HuH-7.5 (cell line): ENCODE results near the gene TNPO3.
"Not testable (repeated sequence)": the region's sequence is repeated elsewhere in the genome, so short reads cannot be mapped to it uniquely, and the experiment has no call there.

Experiments
- DNase-seq: peaks from one replicate; pipeline ENCODE4 v3.0.0; 2011; ENCODE audit warnings: low spot score

Gene TNPO3

DNA sequence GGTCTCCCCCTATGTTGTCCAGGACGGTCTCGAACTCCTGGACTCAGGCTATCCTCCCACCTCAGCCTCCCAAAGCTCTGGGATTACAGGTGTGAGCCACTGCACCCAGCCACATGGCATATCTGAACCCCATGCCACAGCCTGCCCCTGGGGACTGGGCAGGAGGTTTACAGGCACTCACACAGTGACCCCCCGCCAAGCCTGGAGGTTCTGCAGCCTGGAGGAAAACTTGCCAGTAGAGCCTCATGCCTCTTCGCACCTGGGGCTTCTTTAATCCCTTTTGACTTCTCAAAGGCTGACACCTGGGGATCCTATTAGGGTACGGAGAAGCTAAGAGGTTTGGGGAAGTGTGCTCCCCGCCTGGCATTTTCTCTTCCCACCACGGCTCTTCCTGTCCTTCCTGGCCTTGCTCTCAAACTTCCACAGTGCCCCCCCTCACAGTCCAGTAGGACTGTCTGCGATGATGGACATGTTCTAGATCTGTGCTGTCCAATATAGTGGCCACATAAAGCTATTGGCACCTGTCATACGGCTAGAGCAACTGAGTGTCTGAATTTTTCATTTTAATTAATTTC, 133.0 kb downstream of the TNPO3 start:
- no peak for DNase-seq

DNA sequence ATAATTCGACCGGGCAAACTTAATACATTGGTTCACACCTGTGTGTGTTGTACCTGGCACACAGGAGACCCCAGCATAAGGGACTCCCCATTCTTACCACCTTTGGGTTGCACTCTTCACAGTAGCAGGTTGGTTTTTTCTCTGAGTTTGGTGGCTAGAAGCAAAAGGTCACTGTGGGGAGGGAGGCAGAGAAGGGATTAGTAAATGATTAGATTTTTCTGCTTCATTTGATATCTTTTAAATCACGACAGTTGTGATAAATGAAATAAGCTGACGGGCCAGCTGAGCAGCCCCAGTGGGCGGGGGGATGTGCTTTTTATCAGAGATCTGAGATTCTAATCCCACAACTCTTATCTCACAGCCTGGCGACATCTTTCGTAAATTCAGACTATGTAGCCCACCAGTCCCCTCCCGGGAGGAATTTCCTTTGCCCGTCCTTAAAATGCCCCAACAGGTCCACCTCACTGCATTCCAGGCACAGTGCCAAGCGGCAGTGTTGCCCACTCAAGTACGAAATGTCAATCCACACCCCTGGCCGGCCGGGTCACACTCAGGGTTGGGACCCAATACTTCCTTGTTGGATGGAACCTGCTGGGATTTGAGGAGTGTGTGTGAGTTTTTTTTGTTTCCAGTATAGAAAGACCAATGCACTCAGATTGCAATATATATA, 133.9 kb downstream of the TNPO3 start:
- no peak for DNase-seq

DNA sequence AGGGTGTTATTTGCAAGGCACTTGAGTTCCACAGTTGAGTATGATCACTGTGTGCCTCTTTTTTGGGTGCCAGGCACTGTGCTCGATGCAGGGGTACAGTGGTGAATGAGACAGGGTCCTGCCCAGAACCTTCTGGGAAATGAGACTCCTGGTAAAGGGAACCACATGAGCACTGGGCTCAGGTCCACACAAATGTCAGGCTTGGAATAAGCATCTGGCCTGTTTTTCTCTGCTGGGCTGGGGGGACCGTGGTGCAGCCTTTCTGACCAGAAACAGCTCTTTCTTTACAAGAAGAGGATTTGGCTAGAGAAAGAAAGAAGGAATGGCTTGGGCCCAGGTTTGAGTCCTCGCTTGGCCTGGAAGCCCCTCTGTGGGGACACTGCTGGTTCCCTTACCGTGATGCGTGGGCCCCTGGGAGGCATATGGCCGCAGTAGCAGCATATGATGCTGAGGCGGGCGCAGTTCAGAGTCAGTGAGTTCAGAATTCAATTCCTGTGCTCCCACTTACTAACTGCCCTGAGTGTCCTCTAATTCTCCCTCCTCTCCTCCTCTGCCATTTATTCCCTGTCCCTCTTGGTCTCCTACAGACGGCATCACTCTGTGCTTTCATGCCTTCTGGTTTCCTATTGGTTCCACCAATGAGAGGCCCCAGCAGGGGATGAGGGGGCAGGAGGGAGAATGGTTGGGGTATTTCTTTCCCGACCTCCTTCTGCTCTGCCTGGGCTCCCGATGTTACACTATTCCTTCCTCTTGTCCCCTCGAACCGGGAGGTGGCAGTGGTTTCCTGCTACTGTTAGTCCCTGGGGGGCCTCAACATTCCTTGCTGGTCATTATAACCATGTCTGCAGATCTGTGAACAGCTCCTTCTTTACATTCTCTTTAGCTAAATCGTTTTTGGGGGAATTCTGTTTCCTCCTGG, 134.8 kb downstream of the TNPO3 start:
- DNase-seq = no peak

DNA sequence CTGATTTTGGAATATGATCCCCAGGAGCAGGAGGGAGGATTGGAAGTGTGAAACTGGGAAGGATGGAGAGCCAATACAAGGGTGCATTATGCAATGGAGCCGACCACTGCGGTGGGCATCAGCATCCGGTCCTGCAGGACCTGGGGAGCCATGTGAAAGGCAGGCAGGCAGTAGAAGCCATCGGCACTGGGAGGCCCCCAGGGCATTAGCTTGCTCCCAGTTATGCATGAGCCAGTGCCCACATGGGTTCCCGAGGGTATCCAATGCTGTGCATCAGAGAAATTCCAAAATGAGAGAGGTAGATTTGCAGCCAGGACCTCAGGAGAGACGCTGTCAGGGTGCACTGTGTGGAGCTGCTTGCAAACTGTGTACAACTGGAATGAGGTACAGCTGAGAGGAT, 135.7 kb downstream of the TNPO3 start:
- DNase-seq = no peak

DNA sequence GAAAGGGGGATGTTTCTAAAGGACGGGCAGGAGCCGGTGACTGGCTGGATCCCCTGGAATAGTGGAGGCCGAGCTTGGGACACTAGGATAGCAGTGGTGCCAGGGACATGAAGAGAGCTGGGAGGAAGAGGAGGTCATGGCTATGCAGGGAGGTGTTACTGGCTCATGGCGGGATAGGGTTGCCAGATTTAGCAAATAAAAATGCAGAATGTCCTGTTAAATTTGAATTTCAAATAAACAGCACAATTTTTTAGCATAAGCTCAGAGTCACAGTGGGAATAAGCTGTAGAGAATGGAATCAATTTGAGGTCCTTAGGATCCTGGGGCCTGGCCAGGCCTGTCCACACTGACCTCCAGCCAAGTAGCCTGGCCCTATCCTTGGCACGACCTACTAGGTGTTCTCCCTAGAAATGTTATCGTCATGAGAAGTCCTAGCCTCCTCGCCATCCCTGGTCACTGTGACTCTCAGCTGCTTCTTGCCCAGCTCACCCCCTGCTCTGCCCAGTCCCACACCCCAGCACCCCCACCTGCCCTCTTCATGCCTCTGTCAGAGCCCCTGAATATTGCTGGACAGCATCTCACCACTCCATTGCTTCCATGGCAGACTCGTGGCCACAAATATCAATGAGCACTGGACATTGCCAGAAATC, 136.8 kb downstream of the TNPO3 start:
- DNase-seq = no peak

DNA sequence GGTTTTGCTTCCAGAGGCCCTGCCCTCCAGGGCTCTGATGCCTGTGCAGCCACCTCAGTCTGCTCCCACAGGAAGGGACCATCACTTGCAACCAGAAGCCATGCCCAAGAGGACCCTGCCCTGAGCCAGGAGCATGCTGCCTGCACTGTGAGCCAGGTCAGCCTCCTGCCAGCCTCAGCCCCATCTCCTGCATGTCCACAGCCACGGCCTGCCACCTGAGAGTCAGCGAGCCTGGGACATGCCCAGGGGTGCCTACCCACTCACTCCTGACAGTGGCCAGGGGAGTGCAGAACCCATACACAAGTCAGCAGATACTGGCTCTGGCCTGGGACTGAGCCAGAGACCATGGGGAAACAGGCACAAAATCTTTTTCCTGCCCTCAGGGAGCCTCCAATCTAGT, 137.8 kb downstream of the TNPO3 start:
- DNase-seq = no peak

DNA sequence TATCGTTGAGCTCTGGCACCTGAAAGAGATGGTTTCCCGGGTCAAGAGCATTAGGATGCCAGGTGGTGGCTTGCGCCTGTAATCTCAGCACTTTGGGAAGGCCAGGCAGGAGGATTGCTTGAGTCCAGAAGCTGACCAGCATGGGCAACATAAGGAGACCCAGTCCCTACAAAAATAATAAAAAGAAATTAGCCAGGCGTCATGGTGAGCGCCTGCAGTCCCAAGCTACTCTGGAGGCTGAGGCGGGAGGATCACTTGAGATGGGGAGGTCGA, 138.3 kb downstream of the TNPO3 start:
- no peak for DNase-seq

DNA sequence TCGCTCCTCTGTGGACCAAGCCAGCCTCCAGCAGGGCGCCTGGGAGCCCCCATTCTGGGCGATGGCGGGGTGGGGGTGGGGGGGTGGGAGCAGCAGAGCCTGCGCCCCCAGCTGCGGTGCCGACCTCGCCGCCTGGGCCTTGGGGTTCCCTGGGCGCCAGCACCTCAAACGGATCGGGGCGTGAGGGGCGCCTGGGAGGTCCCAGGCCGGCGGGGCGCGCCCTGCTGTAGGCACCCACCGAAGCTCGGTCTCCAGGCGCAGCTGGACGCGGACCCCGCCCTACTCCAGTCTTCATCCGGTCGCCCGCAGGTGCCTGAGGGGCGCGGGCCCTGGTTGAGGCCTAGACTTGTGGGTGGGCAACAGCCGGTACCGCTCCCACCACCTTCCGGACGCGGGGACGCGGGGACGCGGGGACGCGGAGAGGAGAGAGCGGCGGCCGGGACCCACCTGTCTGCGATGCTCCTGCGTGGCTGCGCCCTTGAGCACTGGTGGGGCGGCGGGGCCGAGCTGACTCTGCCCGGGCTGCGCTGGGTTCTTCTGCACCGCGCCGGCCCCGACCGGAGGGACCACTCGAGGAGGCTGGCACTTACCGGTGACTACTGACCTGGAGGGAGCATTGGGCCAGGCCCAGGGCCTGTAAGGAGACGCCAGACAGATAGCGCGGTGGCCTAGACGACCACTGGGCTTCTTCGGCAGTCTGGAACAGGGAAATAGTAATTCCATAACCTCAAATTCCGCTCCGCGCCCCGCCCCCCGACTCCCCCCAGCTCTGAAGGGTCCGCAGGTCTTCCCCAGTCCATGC, 138.9 kb downstream of the TNPO3 start:
- DNase-seq = no peak

DNA sequence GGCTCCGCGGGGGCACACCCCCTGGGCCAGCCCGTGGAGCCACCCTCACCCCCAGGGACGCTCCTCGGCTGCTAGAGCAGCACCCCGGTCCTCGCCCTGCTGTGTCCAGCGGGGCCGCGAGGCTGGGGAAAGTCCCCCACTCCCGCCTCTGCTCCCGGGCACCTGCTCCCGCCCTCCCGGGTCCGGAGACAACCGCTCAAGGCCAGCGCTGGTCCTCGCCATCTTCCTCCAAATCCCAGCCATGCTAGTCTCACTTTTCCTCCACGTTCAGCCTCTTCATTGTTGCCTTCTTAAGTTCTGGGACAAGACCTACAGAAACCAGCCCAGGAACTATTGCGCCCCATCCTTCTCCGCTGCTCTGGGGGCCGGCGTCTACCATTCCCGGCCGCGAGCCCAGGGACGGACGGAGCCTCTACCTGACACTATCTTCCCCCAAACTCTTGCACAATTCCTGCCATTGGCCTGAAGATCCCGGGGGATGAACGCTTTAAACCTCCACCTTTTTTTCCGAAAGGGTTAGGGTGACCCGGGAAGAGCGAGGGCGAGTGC, 139.6 kb downstream of the TNPO3 start:
- no peak for DNase-seq

DNA sequence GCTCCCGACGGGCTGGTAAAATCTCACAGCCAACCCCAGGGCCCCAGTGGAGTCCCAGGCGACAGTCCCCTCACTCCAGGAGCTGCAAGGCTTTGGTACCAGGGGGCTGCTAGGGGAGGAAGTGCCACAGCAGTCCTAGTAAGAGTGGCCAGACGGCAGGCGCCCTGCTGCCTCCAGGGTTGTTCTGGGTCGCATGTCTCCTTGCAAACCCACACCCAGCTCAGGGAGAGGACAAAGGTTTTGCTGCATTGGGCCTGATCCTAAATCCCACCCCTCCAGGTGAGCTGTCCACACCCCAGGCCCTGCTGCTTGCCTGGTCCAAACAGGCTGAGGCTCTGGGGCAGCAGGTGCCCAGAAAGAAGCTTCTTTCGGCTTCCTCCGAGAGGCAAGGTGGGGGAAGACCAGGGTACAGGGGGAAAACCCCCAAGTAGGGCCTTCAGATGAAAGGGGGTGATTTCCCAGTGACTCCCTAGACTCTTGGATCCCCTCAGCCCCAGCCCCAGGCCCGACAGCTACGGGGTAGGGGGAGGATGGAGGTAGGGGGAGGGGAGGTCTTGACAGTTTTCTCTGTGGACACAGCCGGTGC, 140.3 kb downstream of the TNPO3 start:
- DNase-seq = no peak

DNA sequence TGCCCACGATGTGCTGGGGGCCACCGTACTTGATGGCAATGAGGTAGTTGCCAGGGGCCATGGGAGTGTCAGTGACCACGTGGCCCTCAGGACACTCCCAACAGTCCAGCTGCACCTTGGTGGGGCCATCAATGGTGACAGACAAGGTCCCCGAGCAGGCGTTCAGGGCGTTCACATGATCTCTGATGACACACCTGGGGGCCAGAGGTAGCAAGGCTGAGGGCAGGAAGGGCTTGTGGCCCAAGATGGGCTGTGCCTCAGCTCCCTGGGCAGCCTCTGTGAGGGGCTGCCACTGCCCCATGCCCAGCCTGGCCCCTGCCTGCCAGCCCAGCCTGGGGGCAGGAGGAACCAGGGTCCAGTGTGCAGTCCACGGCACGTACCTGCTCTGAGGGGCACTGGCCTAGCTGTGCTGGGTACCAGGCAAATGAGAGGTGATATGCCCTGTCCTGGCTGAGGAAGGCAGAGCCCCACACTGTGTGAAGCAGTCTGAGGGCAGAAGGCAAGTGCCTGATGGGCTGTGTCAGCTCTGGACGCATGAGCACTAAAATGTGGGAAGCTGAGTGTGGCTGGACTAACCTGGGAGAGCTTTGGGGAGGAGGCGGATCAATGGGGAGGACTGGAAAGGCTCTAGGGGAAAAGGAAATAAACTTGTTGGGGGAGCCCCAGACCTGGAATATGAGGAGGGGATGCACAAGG, 140.9 kb downstream of the TNPO3 start:
- no peak for DNase-seq

DNA sequence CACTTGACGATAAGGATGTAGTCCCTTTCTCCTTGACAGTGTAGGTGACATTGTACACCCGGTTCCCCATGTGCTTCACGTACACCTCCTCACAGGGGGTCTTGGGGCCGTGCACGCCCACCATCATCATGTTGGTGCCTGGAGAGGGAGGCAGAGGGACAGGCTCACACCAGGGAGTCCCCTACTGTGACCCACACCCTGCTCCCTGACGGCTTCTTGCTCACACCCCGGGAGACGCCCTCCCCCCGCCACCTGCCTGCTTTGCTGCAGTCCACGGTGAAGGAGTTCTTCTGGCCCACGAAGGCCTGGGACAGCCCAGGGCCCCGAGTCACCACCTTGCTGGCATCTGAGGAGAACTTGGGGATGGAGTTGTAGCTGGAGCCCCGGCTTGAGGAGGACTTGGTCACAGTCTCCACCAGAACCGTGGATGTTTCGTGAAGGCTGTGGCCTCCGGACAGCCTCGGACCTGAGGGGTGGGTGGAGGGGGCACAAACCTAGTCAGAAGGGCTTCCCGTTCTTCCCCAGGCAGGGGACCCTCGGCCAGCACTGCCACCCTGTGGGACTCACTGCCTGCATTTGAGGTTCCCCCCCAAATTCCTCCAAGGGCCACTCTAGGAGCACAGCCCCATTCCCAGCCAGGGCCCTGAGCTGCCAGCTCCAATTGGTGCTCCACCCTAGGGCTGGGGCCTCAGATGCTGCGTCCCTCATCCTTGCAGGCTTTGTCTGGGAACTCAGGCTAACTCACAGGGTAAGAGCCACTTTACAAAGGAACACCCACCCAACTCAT, 142.0 kb downstream of the TNPO3 start:
- not testable (repeated sequence) for DNase-seq

DNA sequence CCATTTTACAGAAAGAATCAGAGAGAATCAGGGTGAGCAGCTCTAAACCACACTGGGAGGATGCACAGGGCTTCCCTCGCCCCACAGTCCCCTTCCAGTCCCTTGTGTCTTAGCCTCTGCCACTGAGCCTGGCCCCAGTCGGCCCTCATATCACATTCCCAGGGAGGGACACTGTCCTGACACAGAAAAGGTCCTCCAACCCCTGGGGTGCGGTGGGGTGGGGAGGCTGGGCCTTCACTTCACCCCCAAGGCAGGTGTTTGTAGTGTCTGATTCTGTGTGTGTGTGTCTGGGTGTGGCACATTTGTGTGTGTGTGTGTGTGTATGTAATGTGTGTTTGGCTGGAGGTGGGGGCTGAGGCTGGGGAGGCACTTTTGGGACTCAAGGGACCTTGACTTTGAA, 142.6 kb downstream of the TNPO3 start:
- no peak for DNase-seq

DNA sequence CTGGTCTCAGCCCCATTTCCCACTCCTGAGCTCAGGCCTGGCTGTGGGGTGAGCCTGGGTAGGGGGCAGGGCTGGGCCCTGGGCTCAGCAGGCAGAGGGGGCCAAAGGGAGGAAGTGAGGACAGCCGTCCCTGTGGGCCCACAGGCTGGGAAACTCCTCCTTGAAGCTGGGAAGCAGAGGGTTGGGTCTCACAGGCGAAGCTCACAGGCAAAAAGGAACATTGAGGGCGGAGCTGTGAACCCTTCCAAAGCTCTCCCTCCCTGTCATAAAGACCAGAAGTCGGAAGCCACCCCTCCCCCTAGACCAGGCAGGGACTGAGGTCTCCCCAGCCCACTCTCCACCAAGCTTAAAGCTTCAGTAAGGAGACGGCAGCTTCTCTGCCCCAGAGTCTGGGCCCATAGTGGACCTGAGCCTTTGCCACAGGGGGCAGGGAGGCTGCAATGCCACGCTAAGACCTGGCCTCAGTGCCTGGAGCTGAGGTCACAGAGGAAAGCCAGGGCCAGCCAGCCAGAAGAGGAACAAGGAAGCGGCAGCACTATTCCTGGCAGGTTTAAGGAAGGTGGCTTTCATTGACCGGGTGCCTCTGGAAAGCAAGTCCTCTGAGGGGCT, 143.4 kb downstream of the TNPO3 start:
- DNase-seq = no peak

DNA sequence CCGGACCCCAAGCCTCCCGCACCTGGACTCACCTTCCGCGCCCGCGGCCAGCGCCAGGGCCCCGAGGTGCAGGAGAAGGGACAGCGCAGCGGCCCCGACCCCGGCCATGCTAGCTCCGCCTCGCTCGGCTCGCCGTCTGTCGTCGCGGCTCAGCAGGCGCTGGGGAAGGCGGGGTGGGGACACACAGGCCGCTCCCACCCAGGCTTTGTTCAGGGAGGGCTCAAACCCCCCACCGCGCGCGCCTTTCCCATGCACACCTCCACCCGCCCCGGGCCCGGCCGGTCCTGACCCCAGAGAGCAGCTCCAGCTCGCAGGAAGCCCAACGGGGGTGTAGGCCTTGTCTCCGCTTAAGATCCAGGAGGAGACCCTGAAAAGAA, 144.4 kb downstream of the TNPO3 start, which contains the start of gene KCP:
KCP (minus strand) TSS at position 141 of the 377 bp plus-strand sequence; CDS start at position 108, 33 bp downstream.
- DNase-seq = no peak

DNA sequence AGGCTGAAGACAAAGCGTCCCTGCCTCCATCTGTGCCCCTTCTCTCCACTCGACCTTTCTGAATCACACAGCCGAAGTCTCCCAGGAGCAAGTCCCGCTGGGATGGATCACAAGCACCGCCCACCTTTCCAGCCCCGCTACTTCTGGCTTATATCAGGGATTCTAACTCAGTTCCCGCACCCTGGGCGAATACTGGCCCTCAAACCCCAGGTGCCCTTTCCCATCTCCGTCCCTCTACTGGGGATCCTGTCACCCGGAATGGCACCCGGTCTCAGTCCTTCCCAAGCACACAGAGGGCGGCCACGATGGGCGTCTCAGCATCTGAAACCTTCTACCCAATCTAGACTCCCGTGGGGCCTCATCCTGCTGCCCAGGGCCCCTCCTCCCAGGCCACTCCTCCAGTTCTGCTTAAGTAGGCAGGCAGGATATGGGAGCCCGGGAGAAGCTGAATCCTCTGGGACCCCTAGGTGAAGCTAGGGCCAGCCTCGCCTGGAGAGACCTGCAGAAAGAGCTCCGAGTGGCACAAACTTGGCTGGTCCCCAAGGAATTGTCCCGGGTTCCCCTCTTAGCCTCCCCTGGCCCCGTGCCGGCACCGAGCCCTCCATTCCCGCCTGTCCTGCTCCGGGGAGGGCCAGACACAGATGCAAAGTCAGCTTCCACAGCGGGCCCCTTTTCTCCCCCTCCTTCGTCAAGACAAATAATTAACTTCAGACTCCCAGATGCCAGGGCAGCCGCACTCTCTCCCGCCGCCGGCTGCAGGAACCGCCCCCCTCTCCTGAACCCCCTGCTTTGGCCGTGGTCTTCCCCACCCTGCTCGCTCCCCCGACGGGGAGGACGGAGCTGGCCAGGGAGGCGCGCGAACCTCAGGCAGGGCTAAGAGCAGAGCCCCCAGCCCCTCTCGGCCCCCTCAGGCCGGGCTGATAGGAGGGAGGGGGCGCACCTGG, 145.0 kb downstream of the TNPO3 start:
- DNase-seq = peak; percentile 52

DNA sequence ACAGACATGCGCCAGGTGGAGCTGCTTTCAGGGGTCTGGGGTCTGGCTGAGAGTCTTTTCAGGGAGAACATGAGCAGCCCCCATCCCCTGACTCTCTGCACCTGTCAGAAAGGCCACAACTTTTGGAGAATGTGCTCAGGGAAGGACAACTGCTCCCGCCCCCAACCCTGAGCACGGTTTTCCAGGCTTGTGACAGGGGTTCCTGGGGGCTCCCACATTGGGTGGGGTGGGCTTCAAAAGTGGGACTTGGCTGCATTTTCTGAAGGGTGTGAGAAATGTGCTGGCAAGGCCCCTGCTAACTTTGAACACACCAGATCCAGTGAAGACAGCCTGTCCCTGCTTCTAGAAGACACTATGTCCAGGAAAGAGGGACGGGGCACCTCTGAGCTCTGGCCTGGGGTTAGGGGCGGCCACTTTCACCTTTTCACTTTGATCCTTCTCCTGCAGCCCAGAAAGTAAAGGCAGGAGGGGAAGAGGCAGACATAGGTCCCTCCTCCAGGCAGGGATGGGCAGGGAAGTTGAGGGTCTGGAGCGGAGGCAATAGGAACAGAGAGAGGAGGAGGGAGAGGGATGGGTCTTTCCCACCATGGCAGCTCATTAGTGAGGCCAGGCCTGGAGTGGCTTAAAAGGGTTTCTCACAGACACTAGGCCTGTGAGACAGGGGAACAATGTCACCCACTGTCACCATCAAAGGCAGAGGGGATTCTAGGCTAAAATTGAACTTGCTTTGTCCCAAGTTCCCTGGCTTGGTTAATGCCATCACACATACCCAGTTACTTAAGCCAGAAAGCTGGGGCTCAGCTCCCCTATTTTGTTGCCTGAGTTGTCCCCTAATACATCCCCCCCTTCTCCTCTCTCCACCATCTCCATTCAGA, 145.9 kb downstream of the TNPO3 start:
- no peak for DNase-seq
